OCI-LY1 (cell line): ENCODE results near the gene C1orf115.

Experiments used
- H2AFZ ChIP-seq: fragments of 200-600 bp; sonication (generic), shearing (Covaris generic); 2 replicates; pipeline ENCODE4 v1.6.0; 2014; ENCODE audit warnings: antibody characterized with exemption, mild to moderate bottlenecking, low read length
- H3F3A ChIP-seq: fragments of 200-600 bp; sonication (generic), shearing (Covaris generic); 2 replicates; pipeline ENCODE4 v1.6.0; 2014; ENCODE audit warnings: mild to moderate bottlenecking, antibody characterized with exemption, low read length, moderate library complexity; ENCODE audit not compliant: insufficient read depth
- H3K27ac ChIP-seq: fragments of 200-600 bp; sonication (generic); 2 replicates; pipeline ENCODE4 v1.5.1; 2014; ENCODE audit warnings: low read length, mixed run types, mild to moderate bottlenecking, low read depth; ENCODE audit not compliant: poor library complexity, severe bottlenecking
- H3K27me3 ChIP-seq: fragments of 200-600 bp; sonication (generic); 2 replicates; pipeline ENCODE4 v1.6.0; 2014; ENCODE audit warnings: antibody characterized with exemption, mild to moderate bottlenecking, low read length, moderate library complexity; ENCODE audit not compliant: insufficient read depth
- H3K36me3 ChIP-seq: fragments of 200-600 bp; sonication (generic); 2 replicates; pipeline ENCODE4 v1.6.1; 2014; ENCODE audit warnings: mild to moderate bottlenecking, antibody characterized with exemption, low read length, moderate library complexity, mixed read lengths; ENCODE audit not compliant: insufficient read depth
- H3K4me1 ChIP-seq: fragments of 200-600 bp; sonication (generic); 2 replicates; pipeline ENCODE4 v1.5.1; 2014; ENCODE audit warnings: mild to moderate bottlenecking, low read length, moderate library complexity; ENCODE audit not compliant: insufficient read depth, severe bottlenecking
- H3K4me2 ChIP-seq: fragments of 200-600 bp; sonication (generic), shearing (Covaris generic); 2 replicates; pipeline ENCODE4 v1.6.1; 2014; ENCODE audit warnings: low read length
- H3K4me3 ChIP-seq: fragments of 200-600 bp; sonication (generic); 2 replicates; pipeline ENCODE4 v1.5.1; 2014; ENCODE audit warnings: low read length, low read depth, mild to moderate bottlenecking, mixed read lengths; ENCODE audit not compliant: poor library complexity, severe bottlenecking
- H3K79me2 ChIP-seq: fragments of 200-600 bp; shearing (Covaris generic); 2 replicates; pipeline ENCODE4 v1.6.1; 2016; ENCODE audit warnings: mixed run types, low read length, mixed read lengths; ENCODE audit not compliant: insufficient read depth
- H3K9ac ChIP-seq: fragments of 200-600 bp; sonication (generic), shearing (Covaris generic); 2 replicates; pipeline ENCODE4 v1.6.1; 2014; ENCODE audit warnings: mild to moderate bottlenecking, low read length, mixed read lengths
- H3K9me2 ChIP-seq: fragments of 200-600 bp; sonication (generic), shearing (Covaris generic); 2 replicates; pipeline ENCODE4 v1.6.1; 2014; ENCODE audit warnings: low read depth, mild to moderate bottlenecking, low read length, mixed read lengths
- H3K9me3 ChIP-seq: fragments of 200-600 bp; shearing (Covaris generic); 2 replicates; pipeline ENCODE4 v1.6.1; 2014; ENCODE audit warnings: low read length, mixed read lengths
- H4K20me1 ChIP-seq: fragments of 200-600 bp; sonication (generic), shearing (Covaris generic); 2 replicates; pipeline ENCODE4 v1.6.0; 2016; ENCODE audit warnings: mild to moderate bottlenecking, low read length; ENCODE audit not compliant: insufficient read depth
- CTCF ChIP-seq: fragments of 200-600 bp; sonication (generic), shearing (Covaris generic); IDR thresholded peaks from 2 replicates; pipeline ENCODE4 v1.5.1; 2017; ENCODE audit warnings: mild to moderate bottlenecking, antibody characterized with exemption, low read length, moderate library complexity, mixed read lengths
- EZH2 ChIP-seq: fragments of 200-600 bp; sonication (generic), shearing (Covaris generic); IDR thresholded peaks from 2 replicates; pipeline ENCODE4 v1.8.0; 2017; ENCODE audit warnings: borderline replicate concordance, mixed run types, mild to moderate bottlenecking, antibody characterized with exemption, low read length, moderate library complexity, mixed read lengths

Gene C1orf115

GRCh38 chr1:220692436-220693228 is 2.5 kb downstream of the C1orf115 start:
- H3K27ac ChIP-seq: no peak overlapping the region
- H3K4me1 ChIP-seq: no peaks in the 10 kb centered on the region
- TF ChIP-seq EZH2 (no peak), CTCF (no peak)
- no peaks in the 10 kb centered on the region for H3K9me2 ChIP-seq
- H2AFZ ChIP-seq: no peak overlapping the region
- H3K79me2 ChIP-seq: no peaks in the 10 kb centered on the region
- no peaks in the 10 kb centered on the region for H4K20me1 ChIP-seq
- H3K9me3 ChIP-seq: no peaks in the 10 kb centered on the region
- H3K27me3 ChIP-seq: no peaks in the 10 kb centered on the region
- no peaks in the 10 kb centered on the region for H3F3A ChIP-seq
- H3K4me3 ChIP-seq: no peak overlapping the region
- H3K9ac ChIP-seq: no peak overlapping the region
- no peak overlapping the region for H3K4me2 ChIP-seq
- H3K36me3 ChIP-seq: no peaks in the 10 kb centered on the region

GRCh38 chr1:220694866-220695382 is 4.8 kb downstream of the C1orf115 start:
- no peaks in the 10 kb centered on the region for H3K4me1 ChIP-seq
- TF ChIP-seq EZH2 (no peak), CTCF (no peak)
- H3F3A ChIP-seq: no peaks in the 10 kb centered on the region
- H3K36me3 ChIP-seq: no peaks in the 10 kb centered on the region
- H3K9me2 ChIP-seq: no peaks in the 10 kb centered on the region
- no peaks in the 10 kb centered on the region for H3K27me3 ChIP-seq
- H3K4me3 ChIP-seq: no peak overlapping the region
- H3K79me2 ChIP-seq: no peaks in the 10 kb centered on the region
- H3K9ac ChIP-seq: no peak overlapping the region
- H2AFZ ChIP-seq: no peak overlapping the region
- H3K27ac ChIP-seq: no peak overlapping the region
- H3K4me2 ChIP-seq: no peak overlapping the region
- no peaks in the 10 kb centered on the region for H3K9me3 ChIP-seq
- no peaks in the 10 kb centered on the region for H4K20me1 ChIP-seq

GRCh38 chr1:220695426-220695825 is 5.3 kb downstream of the C1orf115 start:
- no peak overlapping the region for H3K27ac ChIP-seq
- H3K4me1 ChIP-seq: no peaks in the 10 kb centered on the region
- no peaks in the 10 kb centered on the region for H3K9me3 ChIP-seq
- H4K20me1 ChIP-seq: no peaks in the 10 kb centered on the region
- H3F3A ChIP-seq: no peaks in the 10 kb centered on the region
- no peak overlapping the region for H3K4me2 ChIP-seq
- H3K79me2 ChIP-seq: no peaks in the 10 kb centered on the region
- no peak overlapping the region for H2AFZ ChIP-seq
- no peaks in the 10 kb centered on the region for H3K27me3 ChIP-seq
- TF ChIP-seq CTCF: no peak
- TF ChIP-seq EZH2: no peak
- no peak overlapping the region for H3K4me3 ChIP-seq
- no peaks in the 10 kb centered on the region for H3K9me2 ChIP-seq
- H3K9ac ChIP-seq: no peak overlapping the region
- H3K36me3 ChIP-seq: no peaks in the 10 kb centered on the region
